Karpas-422 (cell line): ENCODE data around the gene AHCY. TPM values are rescaled to one million over a fixed set of nuclear protein-coding genes. Genes with fewer than 3 reads are reported as not detected.
"Not testable (repeated sequence)": the region's sequence is repeated elsewhere in the genome, so short reads cannot be mapped to it uniquely, and the experiment has no call there.

ENCODE experiments used
- DNase-seq: peaks from one replicate; pipeline ENCODE4 v3.0.0-alpha.2; 2015
- H2AFZ ChIP-seq: fragments of 200-600 bp; sonication (generic); 2 replicates; pipeline ENCODE4 v1.6.1; 2014; ENCODE audit warnings: antibody characterized with exemption, low read length, mixed read lengths
- H3K27ac ChIP-seq: fragments of 200-600 bp; sonication (generic); 2 replicates; pipeline ENCODE4 v1.5.1; 2014; ENCODE audit warnings: mild to moderate bottlenecking, low read length, moderate library complexity
- H3K27me3 ChIP-seq: fragments of 200-600 bp; sonication (generic); 2 replicates; pipeline ENCODE4 v1.6.1; 2014; ENCODE audit warnings: low read length, mixed read lengths
- H3K36me3 ChIP-seq: fragments of 200-600 bp; sonication (generic); 2 replicates; pipeline ENCODE4 v1.6.1; 2014; ENCODE audit warnings: low read length, mixed read lengths; ENCODE audit not compliant: insufficient read depth
- H3K4me1 ChIP-seq: fragments of 200-600 bp; sonication (generic); 2 replicates; pipeline ENCODE4 v1.6.1; 2014; ENCODE audit warnings: mild to moderate bottlenecking, low read length, mixed read lengths
- H3K4me2 ChIP-seq: fragments of 200-600 bp; sonication (generic); 2 replicates; pipeline ENCODE4 v1.6.1; 2014; ENCODE audit warnings: low read length, low read depth, mild to moderate bottlenecking; ENCODE audit not compliant: poor library complexity, severe bottlenecking
- H3K4me3 ChIP-seq: fragments of 200-600 bp; sonication (generic); 2 replicates; pipeline ENCODE4 v1.5.1; 2014; ENCODE audit warnings: mild to moderate bottlenecking, antibody characterized with exemption, low read length, mixed read lengths
- H3K79me2 ChIP-seq: fragments of 200-600 bp; sonication (generic); 2 replicates; pipeline ENCODE4 v1.6.1; 2014; ENCODE audit warnings: mild to moderate bottlenecking, low read length, mixed read lengths
- H3K9ac ChIP-seq: fragments of 200-600 bp; sonication (generic); 2 replicates; pipeline ENCODE4 v1.6.0; 2014; ENCODE audit warnings: low read length
- H3K9me2 ChIP-seq: fragments of 200-600 bp; sonication (generic), shearing (Covaris generic); replicated peaks from 2 replicates; pipeline ENCODE4 v1.6.0; 2014; ENCODE audit warnings: mild to moderate bottlenecking, low read length, moderate library complexity; ENCODE audit not compliant: insufficient read depth
- H3K9me3 ChIP-seq: fragments of 300-700, 200-600 bp; sonication (generic); 2 replicates; pipeline ENCODE4 v1.6.1; 2014; ENCODE audit warnings: low read length, mixed read lengths
- H4K20me1 ChIP-seq: fragments of 200-600 bp; sonication (generic); 2 replicates; pipeline ENCODE4 v1.6.1; 2014; ENCODE audit warnings: mild to moderate bottlenecking, antibody characterized with exemption, low read length, low read depth; ENCODE audit not compliant: insufficient read depth
- total RNA-seq: library from RNA; depleted of rRNA; stranded (reverse); fragments of >200 nt; shearing (Covaris generic); gene quantifications from 2 replicates; pipeline ENCODE4 v1.2.3, GENCODE V29; 2014; ENCODE audit warnings: low replicate concordance

Gene AHCY
- total RNA-seq, 1 experiment from 2014 or later = 191 TPM

GRCh38 chr20:34341199-34341598 is 38.0 kb upstream of the AHCY start:
- not testable (repeated sequence) for H3K4me2 ChIP-seq, H3K27me3 ChIP-seq, H3K4me3 ChIP-seq, H3K27ac ChIP-seq, H3K36me3 ChIP-seq, H3K79me2 ChIP-seq, H3K9ac ChIP-seq, DNase-seq, H2AFZ ChIP-seq, H3K9me3 ChIP-seq, H4K20me1 ChIP-seq, H3K9me2 ChIP-seq
- peaks cover 25% of the 10 kb centered on the region for H3K4me1 ChIP-seq

GRCh38 chr20:34340726-34341125 is 37.6 kb upstream of the AHCY start:
- not testable (repeated sequence) for H4K20me1 ChIP-seq, H3K27me3 ChIP-seq, H3K79me2 ChIP-seq, H3K27ac ChIP-seq, H3K9ac ChIP-seq, H3K4me3 ChIP-seq, DNase-seq, H3K9me3 ChIP-seq, H2AFZ ChIP-seq, H3K36me3 ChIP-seq, H3K9me2 ChIP-seq, H3K4me2 ChIP-seq
- peaks cover 25% of the 10 kb centered on the region for H3K4me1 ChIP-seq

- Histone ChIP-seq H4K20me1 (no peaks in the 10 kb centered on the region), H3K9me3 (no peaks in the 10 kb centered on the region), H2AFZ (peak overlapping the region; percentile 73; the same call in 1 of the 2 replicates), H3K79me2 (no peaks in the 10 kb centered on the region), H3K36me3 (no peaks in the 10 kb centered on the region), H3K4me2 (peak overlapping the region; percentile 72), H3K27ac (peak overlapping the region; percentile 48; the same call in 1 of the 2 replicates), H3K27me3 (no peaks in the 10 kb centered on the region), H3K4me3 (peak overlapping the region; percentile 59), H3K9me2 (no peaks in the 10 kb centered on the region), H3K9ac (peak overlapping the region; percentile 64), H3K4me1 (peaks cover 25% of the 10 kb centered on the region)
- peak; percentile 84 for DNase-seq
These were observed 35.0 kb upstream of the AHCY start for GRCh38 chr20:34337982-34338726.

GRCh38 chr20:34337544-34337943 is 34.4 kb upstream of the AHCY start:
- Histone ChIP-seq H3K4me2 (peak overlapping the region; percentile 72), H3K27me3 (no peaks in the 10 kb centered on the region), H2AFZ (peak overlapping the region; percentile 73; the same call in 1 of the 2 replicates), H3K4me1 (peaks cover 25% of the 10 kb centered on the region), H4K20me1 (no peaks in the 10 kb centered on the region), H3K9ac (peak overlapping the region; percentile 38), H3K4me3 (peak overlapping the region; percentile 59; the same call in 1 of the 2 replicates), H3K27ac (no peak overlapping the region), H3K9me3 (no peaks in the 10 kb centered on the region), H3K9me2 (no peaks in the 10 kb centered on the region), H3K79me2 (no peaks in the 10 kb centered on the region), H3K36me3 (no peaks in the 10 kb centered on the region)
- peak; percentile 79 for DNase-seq

GRCh38 chr20:34334654-34335407 is 31.7 kb upstream of the AHCY start:
- DNase-seq = no peak
- Histone ChIP-seq H2AFZ (no peak overlapping the region), H3K4me3 (no peak overlapping the region), H3K9ac (no peak overlapping the region), H3K9me2 (no peaks in the 10 kb centered on the region), H3K27ac (no peak overlapping the region), H3K4me1 (peaks cover 21% of the 10 kb centered on the region), H4K20me1 (no peaks in the 10 kb centered on the region), H3K79me2 (no peaks in the 10 kb centered on the region), H3K27me3 (no peaks in the 10 kb centered on the region), H3K4me2 (no peak overlapping the region), H3K36me3 (no peaks in the 10 kb centered on the region), H3K9me3 (no peaks in the 10 kb centered on the region)

- no peak overlapping the region for H3K4me3 ChIP-seq
- no peaks in the 10 kb centered on the region for H3K27me3 ChIP-seq
- H3K9me3 ChIP-seq = no peaks in the 10 kb centered on the region
- H2AFZ ChIP-seq = no peak overlapping the region
- no peak overlapping the region for H3K27ac ChIP-seq
- DNase-seq = no peak
- H3K9ac ChIP-seq = no peak overlapping the region
- H3K9me2 ChIP-seq = no peaks in the 10 kb centered on the region
- H3K4me1 ChIP-seq = peaks cover 20% of the 10 kb centered on the region
- no peaks in the 10 kb centered on the region for H3K36me3 ChIP-seq
- no peaks in the 10 kb centered on the region for H3K79me2 ChIP-seq
- H3K4me2 ChIP-seq = no peak overlapping the region
- no peaks in the 10 kb centered on the region for H4K20me1 ChIP-seq
These were observed 30.6 kb upstream of the AHCY start for GRCh38 chr20:34333786-34334185.

- no peak for DNase-seq
- no peaks in the 10 kb centered on the region for H3K27me3 ChIP-seq
- no peaks in the 10 kb centered on the region for H3K9me2 ChIP-seq
- no peaks in the 10 kb centered on the region for H3K9me3 ChIP-seq
- H3K9ac ChIP-seq = no peak overlapping the region
- peaks cover 6% of the 10 kb centered on the region for H3K4me1 ChIP-seq
- H4K20me1 ChIP-seq = no peaks in the 10 kb centered on the region
- no peak overlapping the region for H3K4me3 ChIP-seq
- H3K36me3 ChIP-seq = no peaks in the 10 kb centered on the region
- H3K4me2 ChIP-seq = no peak overlapping the region
- H2AFZ ChIP-seq = no peak overlapping the region
- H3K79me2 ChIP-seq = no peaks in the 10 kb centered on the region
- no peak overlapping the region for H3K27ac ChIP-seq
These were observed 29.2 kb upstream of the AHCY start for GRCh38 chr20:34332262-34332920.

- DNase-seq = no peak
- no peak overlapping the region for H3K27ac ChIP-seq
- H3K27me3 ChIP-seq = no peaks in the 10 kb centered on the region
- H3K9me3 ChIP-seq = no peaks in the 10 kb centered on the region
- no peak overlapping the region for H3K4me2 ChIP-seq
- no peak overlapping the region for H3K4me3 ChIP-seq
- H3K9ac ChIP-seq = no peak overlapping the region
- H4K20me1 ChIP-seq = no peaks in the 10 kb centered on the region
- no peaks in the 10 kb centered on the region for H3K36me3 ChIP-seq
- H3K79me2 ChIP-seq = no peaks in the 10 kb centered on the region
- peaks cover under 1% of the 10 kb centered on the region; the same call in 1 of the 2 replicates for H3K4me1 ChIP-seq
- H3K9me2 ChIP-seq = no peaks in the 10 kb centered on the region
- H2AFZ ChIP-seq = no peak overlapping the region
These were observed 28.7 kb upstream of the AHCY start for GRCh38 chr20:34331838-34332237.
